HL-60/S4 treated with phorbol 12-myristate 13-acetate at 8.2 ng/mL for 4 days and 3 days (cell line): ENCODE results near the gene CIROP.

Experiments
- in situ Hi-C: fragments of 300-500 bp; cut with MboI; formaldehyde crosslinking; loops from 2 replicates; pipeline ENCODE4 v1.15.0; 2022; ENCODE audit warnings: low sequenced_read_pairs

CIROP gene

GRCh38 chr14:23130871-23131270 lies 26.1 kb upstream of the CIROP start:
- in situ Hi-C loops: no loop called here

GRCh38 chr14:23129759-23130316 lies 25.0 kb upstream of the CIROP start:
- in situ Hi-C loops: no loop called here

GRCh38 chr14:23128969-23129758 lies 24.4 kb upstream of the CIROP start:
- in situ Hi-C loops: no loop called here

DNA sequence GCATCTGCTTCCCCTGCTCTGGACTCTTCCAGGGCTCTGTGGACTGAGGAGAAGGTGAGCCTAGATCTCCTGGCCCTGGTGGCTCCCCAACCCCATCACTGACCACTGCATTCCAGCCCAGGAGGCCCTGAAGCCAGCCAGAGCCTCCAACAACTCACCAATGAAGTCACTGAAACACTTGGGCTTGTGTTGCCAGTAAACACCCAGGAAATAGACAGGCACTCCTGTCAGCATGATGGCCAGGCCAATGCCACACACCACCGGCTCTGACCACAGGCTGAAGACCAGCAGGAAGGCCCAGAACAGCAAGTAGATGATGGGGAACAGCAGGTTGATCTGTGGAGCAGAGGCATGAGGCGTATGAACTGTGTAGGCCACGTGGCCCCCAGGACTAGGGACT lies 23.1 kb upstream of the CIROP start:
- in situ Hi-C loops: no loop called here

- in situ Hi-C loops: no loop called here
These were observed 21.9 kb upstream of the CIROP start for GRCh38 chr14:23126548-23127278.

DNA sequence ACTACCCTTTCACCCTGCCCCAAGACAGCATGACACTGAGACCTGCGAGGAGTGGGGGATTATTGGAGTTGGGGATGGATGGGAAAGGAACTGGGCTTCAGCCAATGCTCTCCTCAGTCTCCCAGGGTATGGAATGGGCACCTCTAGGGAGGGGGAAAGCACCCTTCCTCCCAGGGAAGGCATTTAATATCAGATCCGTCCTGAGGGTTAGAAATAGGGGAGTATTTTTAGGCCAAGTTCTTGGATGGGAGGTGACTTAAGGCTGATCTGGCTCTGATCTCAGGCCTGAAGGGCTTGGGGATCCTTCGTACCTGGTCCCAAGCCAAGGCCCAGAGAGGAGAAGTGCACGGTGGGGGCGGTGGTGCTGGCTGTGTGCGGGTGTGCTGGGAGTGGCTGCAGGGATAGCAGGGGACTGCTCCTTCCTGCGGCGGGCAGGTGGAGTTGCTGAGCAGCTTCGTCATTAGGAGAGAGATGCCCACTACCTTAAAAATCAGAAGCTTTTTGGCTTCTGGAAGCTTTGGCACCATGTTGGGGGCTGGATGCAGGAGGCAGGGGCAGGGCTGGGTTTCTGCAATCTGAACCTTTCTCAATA lies 21.2 kb upstream of the CIROP start:
- in situ Hi-C loops: no loop called here

GRCh38 chr14:23125011-23125410 lies 20.2 kb upstream of the CIROP start:
- in situ Hi-C loops: no loop called here

DNA sequence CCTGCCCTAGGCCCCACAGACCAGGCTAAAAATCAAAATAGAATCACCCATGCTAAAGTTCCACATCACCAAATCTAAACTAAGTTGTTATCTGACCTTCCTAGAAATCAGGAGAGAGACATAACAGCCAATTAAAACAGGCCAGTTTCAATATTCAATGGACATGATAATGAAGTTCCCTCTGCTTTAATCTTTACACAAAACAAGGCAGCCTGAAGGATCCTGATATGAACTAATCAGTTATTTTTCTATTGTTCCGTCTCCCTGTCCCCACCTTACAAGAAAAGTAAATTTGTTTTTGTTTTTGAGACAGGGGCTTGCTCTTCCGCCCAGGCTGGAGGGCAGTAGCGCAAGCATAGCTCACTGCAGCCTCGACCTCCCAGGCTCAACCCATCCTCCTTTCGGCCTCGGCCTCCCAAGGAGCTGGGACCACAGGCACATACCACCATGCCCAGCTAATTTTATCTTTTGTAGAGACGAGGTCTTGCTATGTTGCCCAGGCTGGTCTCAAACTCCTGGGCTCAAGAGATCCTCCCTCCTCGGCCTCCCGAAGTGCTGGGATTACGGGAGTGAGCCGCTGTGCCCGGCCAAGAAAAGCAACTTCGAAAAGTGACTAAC lies 19.7 kb upstream of the CIROP start:
- in situ Hi-C loops: loop anchor here (5.0 kb wide), 1 partner anchor 63 kb away; no protein-coding TSS in a partner anchor

GRCh38 chr14:23123419-23123818 lies 18.6 kb upstream of the CIROP start:
- in situ Hi-C loops: loop anchor here (5.0 kb wide), 1 partner anchor 64 kb away; no protein-coding TSS in a partner anchor

GRCh38 chr14:23122086-23122485 lies 17.3 kb upstream of the CIROP start:
- in situ Hi-C loops: loop anchor here (5.0 kb wide), 1 partner anchor 65 kb away; no protein-coding TSS in a partner anchor

GRCh38 chr14:23121361-23121771 lies 16.6 kb upstream of the CIROP start:
- in situ Hi-C loops: loop anchor here (5.0 kb wide), 1 partner anchor 66 kb away; no protein-coding TSS in a partner anchor

- in situ Hi-C loops: loop anchor here (5.0 kb wide), 1 partner anchor 67 kb away; no protein-coding TSS in a partner anchor
These were observed 15.9 kb upstream of the CIROP start for GRCh38 chr14:23120541-23121251.

GRCh38 chr14:23119363-23120327 lies 14.9 kb upstream of the CIROP start:
- in situ Hi-C loops: loop anchor here (5.0 kb wide), 1 partner anchor 68 kb away; no protein-coding TSS in a partner anchor

- in situ Hi-C loops: no loop called here
These were observed 13.9 kb upstream of the CIROP start, which contains the start of gene CEBPE for GRCh38 chr14:23118506-23119362. Gene CEBPE, minus strand, starts transcription at chr14:23119255. Its CDS starts 164 bp downstream, at chr14:23119091.

GRCh38 chr14:23117371-23118020 lies 12.7 kb upstream of the CIROP start:
- in situ Hi-C loops: no loop called here

GRCh38 chr14:23115918-23116317 lies 11.1 kb upstream of the CIROP start:
- in situ Hi-C loops: no loop called here

GRCh38 chr14:23115039-23115731 lies 10.4 kb upstream of the CIROP start:
- in situ Hi-C loops: no loop called here
